Natural killer cell (primary cell): ENCODE data around the gene ABCD4. TPM values are rescaled to one million over a fixed set of nuclear protein-coding genes. Genes with fewer than 3 reads are reported as not detected.

Experiments
- ATAC-seq, 3 donors: fragments of 150-1000 bp in 2 of 3; fragments of 200-7000 bp in 1 of 3; cut with Tn5 transposase; 1 replicate in 1 of 3; 2 replicates in 2 of 3; pipeline ENCODE4 v1.10.0; 2021; ENCODE audit warnings: mild to moderate bottlenecking in 2 of 3, moderate library complexity in 2 of 3
- DNase-seq, 2 donors: peaks; one replicate each; pipeline versions ENCODE4 v3.0.0 to v3.0.0-alpha.2; 2013 to 2021; ENCODE audit warnings: mixed read lengths in 1 of 2
- H3K27ac ChIP-seq: one replicate; pipeline ENCODE4 v1.5.1; 2013; ENCODE audit warnings: mild to moderate bottlenecking, low read length
- H3K27me3 ChIP-seq: one replicate; pipeline ENCODE4 v1.6.1; 2013; ENCODE audit warnings: low read length; ENCODE audit not compliant: control insufficient read depth, insufficient read depth
- H3K36me3 ChIP-seq: one replicate; pipeline ENCODE4 v1.6.1; 2013; ENCODE audit warnings: low read length; ENCODE audit not compliant: control insufficient read depth, insufficient read depth
- H3K4me1 ChIP-seq: one replicate; pipeline ENCODE4 v1.6.1; 2013; ENCODE audit warnings: low read length; ENCODE audit not compliant: control insufficient read depth, insufficient read depth
- H3K4me3 ChIP-seq: one replicate; pipeline ENCODE4 v1.5.1; 2013; ENCODE audit warnings: low read length
- H3K9me3 ChIP-seq: one replicate; pipeline ENCODE4 v1.6.1; 2013; ENCODE audit warnings: low read length; ENCODE audit not compliant: control insufficient read depth, insufficient read depth
- H3K27ac Mint-ChIP-seq, 2 donors: one replicate each; pipeline ENCODE4 v1.8.0; 2022; ENCODE audit warnings: mild to moderate bottlenecking in 2 of 2, mixed read lengths in 2 of 2, moderate library complexity in 1 of 2
- H3K27me3 Mint-ChIP-seq, 2 donors: one replicate each; pipeline ENCODE4 v1.8.0; 2022; ENCODE audit warnings: low read depth in 2 of 2, mixed read lengths in 2 of 2
- H3K36me3 Mint-ChIP-seq: one replicate; pipeline ENCODE4 v1.8.0; 2022; ENCODE audit warnings: mixed read lengths
- H3K4me1 Mint-ChIP-seq, 2 donors: one replicate each; pipeline ENCODE4 v1.8.0; 2022; ENCODE audit warnings: mixed read lengths in 2 of 2
- H3K4me3 Mint-ChIP-seq: one replicate; pipeline ENCODE4 v1.8.0; 2022; ENCODE audit warnings: mild to moderate bottlenecking, moderate library complexity, mixed read lengths
- H3K9me3 Mint-ChIP-seq, 2 donors: one replicate each; pipeline ENCODE4 v1.8.0; 2022; ENCODE audit warnings: mixed read lengths in 2 of 2
- CTCF ChIP-seq: fragments of 200-600 bp; IDR thresholded peaks from one replicate; pipeline ENCODE4 v1.8.0; 2022; ENCODE audit warnings: antibody characterized with exemption
- WGBS: methylation state at CpG from one replicate; pipeline ENCODE4 v1.1.7; 2013; ENCODE audit warnings: missing lambda C conversion rate; ENCODE audit not compliant: insufficient coverage; 5-methylcytosine and 5-hydroxymethylcytosine counted together
- intact Hi-C: fragments of 100-400 bp; cut with micrococcal nuclease; formaldehyde crosslinking; loops from one replicate; pipeline ENCODE4 v1.14.2; 2022
- total RNA-seq, 4 donors: library from RNA; stranded (reverse); fragments of 120-200 nt in 1 of 4; gene quantifications; one replicate each; pipeline versions ENCODE4 v1.2.3 to v1.2.4, GENCODE V29; 2013 to 2022

Gene ABCD4
- total RNA-seq, 3 donors from 2014 or later (not counting 1 experiment from before 2014, with no cell fraction given): 78.3 to 99.6 (median 92.8) TPM

DNA sequence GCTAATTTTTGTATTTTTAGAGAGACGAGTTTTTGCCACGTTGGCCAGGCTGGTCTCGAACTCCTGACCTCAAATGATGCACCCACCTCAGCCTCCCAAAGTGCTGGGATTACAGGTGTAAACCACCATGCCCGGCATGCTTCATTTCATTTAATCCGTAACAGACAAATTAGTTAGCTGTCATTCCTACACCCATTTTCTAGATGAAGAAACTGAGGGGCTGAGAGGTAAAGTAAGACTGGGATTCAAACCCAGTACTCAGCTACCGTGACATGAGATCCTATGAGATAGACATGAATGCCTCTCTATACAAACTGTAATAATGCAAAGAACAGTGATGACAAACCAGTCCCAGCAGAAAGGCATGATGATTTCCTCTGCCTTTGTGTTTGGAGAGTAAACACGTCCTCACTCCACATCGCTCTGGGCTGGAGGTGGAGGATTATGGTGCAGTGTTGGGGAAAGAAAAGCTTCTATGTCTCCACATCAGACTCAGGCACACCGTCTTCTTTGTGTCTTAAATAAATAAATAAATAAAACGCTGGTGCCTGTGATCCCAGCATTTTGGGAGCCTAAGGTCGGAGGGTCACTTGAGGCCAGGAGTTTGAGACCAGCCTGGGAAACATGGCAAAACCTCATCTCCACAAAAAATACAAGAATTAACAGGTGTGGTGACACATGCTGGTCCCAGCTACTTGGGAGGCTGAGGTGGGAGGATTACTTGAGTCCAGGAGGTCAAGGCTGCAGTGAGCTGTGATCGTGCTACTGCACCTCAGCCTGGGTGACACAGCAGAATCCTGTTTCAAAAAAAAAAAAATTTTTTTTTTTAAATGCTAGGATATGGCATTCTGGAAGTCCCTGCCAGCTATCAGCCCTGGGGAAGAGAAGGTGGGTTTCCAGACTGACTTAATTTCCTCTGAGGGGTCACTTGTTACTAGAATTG lies 53.0 kb downstream of the ABCD4 start:
- Histone ChIP-seq H3K36me3 (no peaks in the 10 kb centered on the region), H3K9me3 (no peaks in the 10 kb centered on the region), H3K27ac (no peak overlapping the region), H3K27me3 (peaks cover 16% of the 10 kb centered on the region), H3K4me1 (peaks cover 8% of the 10 kb centered on the region), H3K4me3 (no peak overlapping the region)
- 67% methylated on average over 10 of the region's 12 CpGs for WGBS
- TF ChIP-seq CTCF: no peak
- H3K27ac Mint-ChIP-seq: no peak overlapping the region
- intact Hi-C loops: loop anchor here (5.0 kb wide), 1 partner anchor 32 kb away; no protein-coding TSS in a partner anchor
- H3K4me1 Mint-ChIP-seq: peaks cover 8% of the 10 kb centered on the region in 2 donors
- ATAC-seq: no peak
- peaks cover 28 to 38% of the 10 kb centered on the region in 2 donors for H3K27me3 Mint-ChIP-seq
- H3K9me3 Mint-ChIP-seq: no peaks in the 10 kb centered on the region
- DNase-seq: no peak
- H3K36me3 Mint-ChIP-seq: no peaks in the 10 kb centered on the region
- no peak overlapping the region for H3K4me3 Mint-ChIP-seq

- intact Hi-C loops: no loop called here
These were observed 54.7 kb downstream of the ABCD4 start for GRCh38 chr14:74248017-74248416.

DNA sequence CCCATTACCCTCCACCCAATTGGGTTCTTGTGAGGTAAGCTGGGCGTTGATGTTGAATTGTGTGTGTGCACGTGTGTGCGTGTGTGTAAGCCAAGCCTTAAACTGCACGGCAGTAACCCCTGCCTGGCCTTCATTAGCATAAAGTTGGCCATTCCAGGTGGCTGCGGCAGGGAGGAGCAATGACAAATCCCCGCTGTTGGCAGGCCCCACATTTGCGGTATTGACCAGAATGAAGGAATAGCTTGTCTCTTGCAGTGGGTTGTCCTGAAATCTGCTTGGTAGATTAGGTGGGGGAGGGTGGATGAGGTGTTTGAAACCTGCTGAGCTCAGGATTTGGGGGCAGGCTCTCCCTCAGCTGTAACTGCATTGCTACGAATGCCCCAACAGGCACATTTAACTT lies 56.2 kb downstream of the ABCD4 start:
- DNase-seq: no peak
- peaks cover 7% of the 10 kb centered on the region for H3K36me3 Mint-ChIP-seq
- no peaks in the 10 kb centered on the region for H3K9me3 Mint-ChIP-seq
- TF ChIP-seq CTCF: no peak
- peaks cover 54 to 58% of the 10 kb centered on the region in 2 donors for H3K27me3 Mint-ChIP-seq
- ATAC-seq: no peak
- H3K36me3 ChIP-seq: no peaks in the 10 kb centered on the region
- H3K4me3 ChIP-seq: no peak overlapping the region
- intact Hi-C loops: no loop called here
- 83% methylated on average over 8 of the region's 8 CpGs for WGBS
- peaks cover 10 to 11% of the 10 kb centered on the region in 2 donors for H3K4me1 Mint-ChIP-seq
- peaks cover 5% of the 10 kb centered on the region for H3K4me1 ChIP-seq
- H3K27me3 ChIP-seq: peaks cover 41% of the 10 kb centered on the region
- H3K27ac Mint-ChIP-seq: no peak overlapping the region
- no peak overlapping the region for H3K4me3 Mint-ChIP-seq
- H3K27ac ChIP-seq: no peak overlapping the region
- H3K9me3 ChIP-seq: no peaks in the 10 kb centered on the region

More at GRCh38 chr14:74248017-74248416, 54.7 kb downstream of the ABCD4 start:
- H3K4me1 ChIP-seq: peaks cover 8% of the 10 kb centered on the region
- H3K27me3 Mint-ChIP-seq: peaks cover 44 to 49% of the 10 kb centered on the region in 2 donors
- no peak for TF ChIP-seq CTCF
- no peak overlapping the region for H3K27ac Mint-ChIP-seq
- H3K27ac ChIP-seq: no peak overlapping the region
- H3K36me3 Mint-ChIP-seq: no peaks in the 10 kb centered on the region
- ATAC-seq: no peak
- no peaks in the 10 kb centered on the region for H3K9me3 Mint-ChIP-seq
- H3K4me3 ChIP-seq: no peak overlapping the region
- peaks cover 27% of the 10 kb centered on the region for H3K27me3 ChIP-seq
- DNase-seq: no peak
- 30% methylated on average over 6 of the region's 6 CpGs for whole genome bisulfite sequencing
- peaks cover 8% of the 10 kb centered on the region in 2 donors for H3K4me1 Mint-ChIP-seq
- no peak overlapping the region for H3K4me3 Mint-ChIP-seq
- no peaks in the 10 kb centered on the region for H3K9me3 ChIP-seq
- H3K36me3 ChIP-seq: no peaks in the 10 kb centered on the region
